Muscle layer of duodenum (tissue), 2 donors: ENCODE results near the gene LSM2.

Experiments
- H3K27ac ChIP-seq: one replicate; pipeline ENCODE4 v1.7.0; 2013; ENCODE audit warnings: mild to moderate bottlenecking, low read length
- H3K27me3 ChIP-seq: one replicate; pipeline ENCODE4 v1.7.0; 2013; ENCODE audit warnings: low read depth, mild to moderate bottlenecking, control low read depth, low read length
- H3K36me3 ChIP-seq, 2 donors: one replicate each; pipeline ENCODE4 v1.7.0; 2013; ENCODE audit warnings: low read length in 2 of 2, control low read depth in 1 of 2, mild to moderate bottlenecking in 1 of 2; ENCODE audit not compliant: insufficient read depth in 2 of 2, control insufficient read depth in 1 of 2
- H3K4me1 ChIP-seq, 2 donors: one replicate each; pipeline ENCODE4 v1.7.0; 2013; ENCODE audit warnings: low read length in 2 of 2, mild to moderate bottlenecking in 2 of 2, control low read depth in 1 of 2, moderate library complexity in 1 of 2; ENCODE audit not compliant: insufficient read depth in 2 of 2, control insufficient read depth in 1 of 2
- H3K4me3 ChIP-seq, 2 donors: one replicate each; pipeline ENCODE4 v1.7.0; 2013; ENCODE audit warnings: low read length in 2 of 2, low read depth in 1 of 2, mild to moderate bottlenecking in 1 of 2
- H3K9me3 ChIP-seq, 2 donors: one replicate each; pipeline ENCODE4 v1.7.0; 2013; ENCODE audit warnings: low read length in 2 of 2, control low read depth in 1 of 2, mild to moderate bottlenecking in 1 of 2; ENCODE audit not compliant: control insufficient read depth in 1 of 2
- donor health status: healthy.

The LSM2 gene

GRCh38 chr6:31769684-31770371 lies 36.9 kb downstream of the LSM2 start:
- Histone ChIP-seq H3K27me3 (no peaks in the 10 kb centered on the region), H3K36me3 (no peaks in the 10 kb centered on the region), H3K4me1 (peaks cover 0 to 7% of the 10 kb centered on the region in 2 donors), H3K4me3 (no peak overlapping the region), H3K9me3 (no peaks in the 10 kb centered on the region), H3K27ac (no peak overlapping the region)

DNA sequence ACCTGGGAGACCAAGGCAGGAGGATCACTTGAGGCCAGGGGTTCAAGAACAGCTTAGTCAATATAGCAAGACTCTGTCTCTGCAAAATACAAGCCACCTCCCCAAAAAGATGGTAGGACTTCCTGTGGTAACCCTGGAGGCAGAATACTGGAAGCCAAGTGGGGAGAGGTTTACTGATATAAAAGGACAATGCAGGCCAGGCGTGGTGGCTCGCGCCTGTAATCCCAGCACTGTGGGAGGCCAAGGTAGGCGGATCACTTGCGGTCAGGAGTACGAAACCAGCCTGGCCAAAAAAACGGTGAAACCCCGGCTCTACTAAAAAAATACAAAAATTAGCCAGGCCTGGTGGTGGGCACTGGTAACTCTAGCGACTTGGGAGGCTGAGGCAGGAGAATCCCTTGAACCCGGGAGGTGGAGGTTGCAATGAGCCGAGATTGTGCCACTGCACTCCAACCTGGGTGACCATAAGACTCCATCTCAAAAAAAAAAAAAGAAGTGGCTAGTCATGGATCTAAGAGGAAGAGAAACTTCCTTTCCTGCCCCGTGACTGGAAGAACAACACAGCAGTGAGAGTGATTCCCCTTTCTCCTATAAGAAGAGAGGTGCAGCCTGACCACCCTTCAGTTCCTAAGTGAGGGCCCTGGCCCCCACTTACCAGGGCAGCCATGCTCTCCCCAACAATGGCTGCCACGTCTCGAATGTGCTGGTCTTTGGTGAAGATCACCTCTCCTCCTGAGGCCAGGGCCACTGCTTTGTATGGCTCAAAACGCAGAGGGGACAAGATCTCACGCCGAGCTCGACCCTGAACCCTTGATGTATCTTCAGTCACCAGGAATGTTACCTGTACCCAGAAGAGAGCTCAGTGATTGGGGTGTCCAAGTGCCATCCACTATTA lies 38.2 kb downstream of the LSM2 start:
- Histone ChIP-seq H3K4me3 (no peak overlapping the region), H3K36me3 (no peaks in the 10 kb centered on the region), H3K27ac (no peak overlapping the region), H3K9me3 (no peaks in the 10 kb centered on the region), H3K4me1 (peaks cover 0 to 7% of the 10 kb centered on the region in 2 donors), H3K27me3 (no peaks in the 10 kb centered on the region)

DNA sequence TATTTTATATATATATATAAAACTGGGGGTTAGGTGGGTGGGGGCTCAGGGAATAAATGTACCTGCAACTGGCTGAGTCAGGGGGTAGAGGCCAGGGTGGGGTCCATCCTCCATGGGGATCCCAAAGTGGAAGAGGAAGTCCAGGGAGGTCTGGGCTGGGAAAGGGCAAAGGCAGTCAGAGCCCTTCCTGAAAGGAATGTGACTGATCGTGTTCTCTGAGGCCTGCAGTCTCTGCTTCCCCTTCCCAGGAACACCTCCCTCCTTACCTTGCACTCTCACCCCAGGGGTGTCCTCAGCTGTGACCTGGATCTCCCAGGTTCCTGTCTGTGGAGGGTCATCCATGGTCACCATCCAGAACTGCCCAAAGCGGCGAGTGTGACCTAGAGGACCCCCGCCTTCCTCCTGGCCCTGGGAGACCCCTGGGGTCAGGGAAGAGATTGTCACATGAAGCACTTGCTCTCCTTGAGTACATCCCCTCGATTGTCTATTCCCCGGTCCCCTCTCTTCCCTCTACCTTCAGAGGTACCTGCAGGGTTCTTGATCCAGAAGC lies 39.6 kb downstream of the LSM2 start:
- H3K27me3 ChIP-seq = no peaks in the 10 kb centered on the region
- H3K4me1 ChIP-seq = peaks cover 0 to 10% of the 10 kb centered on the region in 2 donors
- no peaks in the 10 kb centered on the region for H3K36me3 ChIP-seq
- no peak overlapping the region for H3K4me3 ChIP-seq
- H3K9me3 ChIP-seq = no peaks in the 10 kb centered on the region
- H3K27ac ChIP-seq = no peak overlapping the region

DNA sequence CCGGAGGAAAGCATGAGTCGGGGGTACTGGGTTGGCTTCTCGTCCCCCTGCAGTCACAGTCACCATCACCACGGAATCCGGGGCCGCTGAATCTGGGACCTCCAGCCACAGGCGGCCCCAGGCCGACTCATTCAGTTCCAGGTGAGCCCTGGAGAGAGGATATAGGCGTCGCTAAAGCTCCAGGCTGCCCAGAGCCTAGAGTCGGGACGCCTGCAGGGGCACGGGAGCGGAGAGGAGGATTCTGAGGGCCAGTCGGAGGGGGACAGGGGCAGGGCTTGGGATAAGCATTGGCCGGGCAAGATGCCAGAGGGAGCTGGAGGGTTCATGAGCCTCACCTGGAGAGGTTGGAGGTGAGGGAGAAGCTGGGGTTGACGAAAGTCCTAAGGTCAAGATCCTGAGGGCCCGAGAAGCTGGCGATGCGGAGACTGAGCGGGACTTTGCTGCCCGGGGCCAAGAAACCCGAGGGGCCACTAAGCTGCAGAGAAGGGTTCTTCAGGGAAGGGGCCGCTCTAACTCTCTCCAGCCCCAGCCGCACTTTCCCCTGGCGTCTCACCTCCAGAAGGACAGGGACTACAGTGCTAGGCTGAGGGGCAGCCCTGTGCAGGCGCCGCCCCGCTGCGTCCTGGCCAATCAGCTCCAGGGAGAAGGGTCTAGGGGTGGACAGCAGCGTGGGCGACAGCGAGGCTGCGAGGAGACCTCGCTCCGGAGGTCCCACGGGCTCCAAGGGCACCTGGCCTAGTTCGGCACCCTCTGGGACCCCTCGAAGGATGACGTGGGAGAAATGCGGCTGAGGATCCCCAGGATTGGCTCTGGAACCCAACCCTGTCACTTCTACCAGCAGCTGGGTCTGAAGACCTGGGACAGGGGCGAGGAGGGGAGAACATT lies 40.6 kb downstream of the LSM2 start:
- peak overlapping the region; percentile 15 to 48 for H3K4me3 ChIP-seq
- no peaks in the 10 kb centered on the region for H3K36me3 ChIP-seq
- H3K4me1 ChIP-seq = peaks cover 0 to 10% of the 10 kb centered on the region in 2 donors
- H3K27me3 ChIP-seq = no peaks in the 10 kb centered on the region
- H3K9me3 ChIP-seq = no peaks in the 10 kb centered on the region
- H3K27ac ChIP-seq = no peak overlapping the region

GRCh38 chr6:31765559-31765909 lies 41.2 kb downstream of the LSM2 start:
- Histone ChIP-seq H3K4me1 (peaks cover 0 to 10% of the 10 kb centered on the region in 2 donors), H3K27me3 (no peaks in the 10 kb centered on the region), H3K9me3 (no peaks in the 10 kb centered on the region), H3K27ac (no peak overlapping the region), H3K36me3 (no peaks in the 10 kb centered on the region), H3K4me3 (peak overlapping the region in 1 of 2 donors; percentile 48)

- Histone ChIP-seq H3K4me3 (no peak overlapping the region), H3K27ac (no peak overlapping the region), H3K4me1 (peaks cover 0 to 10% of the 10 kb centered on the region in 2 donors), H3K9me3 (no peaks in the 10 kb centered on the region), H3K36me3 (no peaks in the 10 kb centered on the region), H3K27me3 (no peaks in the 10 kb centered on the region)
Observed at GRCh38 chr6:31764198-31764597, 42.6 kb downstream of the LSM2 start.

- Histone ChIP-seq H3K27ac (no peak overlapping the region), H3K36me3 (no peaks in the 10 kb centered on the region)
Observed at GRCh38 chr6:31763619-31763940, 43.2 kb downstream of the LSM2 start.

GRCh38 chr6:31762878-31763618 lies 43.7 kb downstream of the LSM2 start:
- Histone ChIP-seq H3K9me3 (no peaks in the 10 kb centered on the region), H3K4me1 (peaks cover 0 to 10% of the 10 kb centered on the region in 2 donors), H3K4me3 (no peak overlapping the region), H3K36me3 (no peaks in the 10 kb centered on the region), H3K27ac (no peak overlapping the region), H3K27me3 (no peaks in the 10 kb centered on the region)

More at GRCh38 chr6:31763619-31763940, 43.2 kb downstream of the LSM2 start:
- peaks cover 0 to 10% of the 10 kb centered on the region in 2 donors for H3K4me1 ChIP-seq
- no peak overlapping the region for H3K4me3 ChIP-seq
- no peaks in the 10 kb centered on the region for H3K9me3 ChIP-seq
- H3K27me3 ChIP-seq = no peaks in the 10 kb centered on the region

DNA sequence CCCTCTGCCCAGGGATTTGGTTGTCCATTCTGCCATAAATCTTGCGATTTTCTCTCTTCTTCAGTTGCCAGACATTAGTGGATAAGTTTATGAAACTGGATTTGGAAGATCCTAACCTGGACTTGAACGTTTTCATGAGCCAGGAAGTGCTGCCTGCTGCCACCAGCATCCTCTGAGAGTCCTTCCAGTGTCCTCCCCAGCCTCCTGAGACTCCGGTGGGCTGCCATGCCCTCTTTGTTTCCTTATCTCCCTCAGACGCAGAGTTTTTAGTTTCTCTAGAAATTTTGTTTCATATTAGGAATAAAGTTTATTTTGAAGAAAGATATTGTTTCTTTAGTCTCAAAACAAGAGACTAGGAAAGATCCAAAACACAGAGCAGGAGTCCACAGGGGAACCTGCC lies 44.4 kb downstream of the LSM2 start, which contains the start of gene SAPCD1:
SAPCD1 (plus strand) TSS at position 301 of the 400 bp plus-strand sequence. CDS start 399 bp downstream, outside the sequence.
- no peaks in the 10 kb centered on the region for H3K9me3 ChIP-seq
- peaks cover 0 to 10% of the 10 kb centered on the region in 2 donors for H3K4me1 ChIP-seq
- no peak within 1 kb of the TSS for H3K27ac ChIP-seq
- no peaks in the 10 kb centered on the region for H3K27me3 ChIP-seq
- no peaks in the 10 kb centered on the region for H3K36me3 ChIP-seq
- no peak within 1 kb of the TSS for H3K4me3 ChIP-seq

DNA sequence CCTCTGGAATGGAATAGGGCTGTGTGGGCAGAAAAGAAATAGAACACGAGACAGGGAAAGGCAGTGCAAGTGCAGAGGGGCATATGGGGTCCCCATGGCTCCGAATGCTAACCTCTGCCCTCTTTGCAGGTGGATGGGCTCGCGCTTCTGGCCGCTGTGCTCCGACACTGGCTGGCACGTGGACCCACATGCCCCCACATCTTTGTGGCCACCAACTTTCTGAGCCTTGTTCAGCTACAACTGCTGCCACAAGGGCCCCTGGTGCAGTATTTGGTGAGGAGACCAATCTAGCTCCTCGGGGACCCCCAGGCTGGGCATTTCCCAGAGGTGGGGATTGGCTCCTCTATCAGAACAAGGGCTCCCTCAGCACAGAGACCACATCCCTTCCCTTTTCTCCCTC lies 45.4 kb downstream of the LSM2 start:
- no peaks in the 10 kb centered on the region for H3K27me3 ChIP-seq
- H3K27ac ChIP-seq = no peak overlapping the region
- H3K9me3 ChIP-seq = no peaks in the 10 kb centered on the region
- no peak overlapping the region for H3K4me3 ChIP-seq
- H3K36me3 ChIP-seq = no peaks in the 10 kb centered on the region
- peaks cover 0 to 10% of the 10 kb centered on the region in 2 donors for H3K4me1 ChIP-seq
